ENCODE data around the gene THADA. TPM values are rescaled to one million over a fixed set of nuclear protein-coding genes. Genes with fewer than 3 reads are reported as not detected.

The THADA gene
- total RNA-seq, 1 donor from 2014 or later: 19.4 TPM

DNA sequence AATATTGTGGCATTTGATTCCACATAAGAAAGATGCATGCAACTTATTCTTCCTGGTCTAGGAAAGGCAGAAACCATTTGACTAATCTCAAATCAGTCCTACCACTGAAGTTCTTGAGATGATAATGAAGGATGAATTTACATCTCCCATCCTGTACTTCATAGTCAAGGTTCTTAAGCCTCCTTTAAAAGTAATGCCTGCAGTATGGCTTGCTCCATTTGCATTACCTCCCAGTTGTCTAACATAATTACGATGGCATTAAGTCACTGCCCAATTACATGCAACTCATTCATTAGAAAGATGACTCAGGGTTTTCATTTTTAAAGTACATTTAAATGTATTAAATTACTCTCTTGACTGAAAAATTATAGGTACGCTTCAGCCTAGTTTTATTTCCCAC, 32.2 kb downstream of the THADA start:
- TF ChIP-seq CTCF (IDR thresholded peaks at IDR 0.05; ENCODE audit: unreplicated experiment): no peak

DNA sequence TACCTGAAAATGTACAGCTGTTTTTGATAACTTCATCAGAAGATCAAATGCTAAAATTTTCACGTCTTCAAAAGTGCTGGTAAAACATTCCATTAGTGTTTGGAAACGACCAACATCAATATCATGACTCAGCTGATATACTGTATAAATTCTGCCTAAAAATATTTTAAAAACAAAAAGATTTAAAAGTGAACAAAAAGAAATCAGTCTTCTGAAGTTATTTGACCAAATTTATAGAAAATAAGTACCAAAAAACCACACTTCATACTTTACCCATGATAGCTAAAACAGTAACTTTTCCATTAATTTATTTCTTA, 35.6 kb downstream of the THADA start:
- Mint-ChIP-seq H3K36me3 (ENCODE audit: low read depth, unreplicated experiment) (peaks cover 4% of the 10 kb centered on the region), H3K4me1 (ENCODE audit: unreplicated experiment) (no peaks in the 10 kb centered on the region), H3K27ac (ENCODE audit: unreplicated experiment) (no peak overlapping the region), H3K9me3 (ENCODE audit: unreplicated experiment) (no peaks in the 10 kb centered on the region), H3K4me3 (ENCODE audit: unreplicated experiment) (no peak overlapping the region), H3K27me3 (ENCODE audit: unreplicated experiment) (no peaks in the 10 kb centered on the region)
- no peak for TF ChIP-seq CTCF (IDR thresholded peaks at IDR 0.05; ENCODE audit: unreplicated experiment)
- DNase-seq (ENCODE audit: low spot score): no peak

More for the DNA sequence above, 32.2 kb downstream of the THADA start:
- Mint-ChIP-seq H3K27me3 (ENCODE audit: unreplicated experiment) (no peaks in the 10 kb centered on the region), H3K9me3 (ENCODE audit: unreplicated experiment) (no peaks in the 10 kb centered on the region), H3K27ac (ENCODE audit: unreplicated experiment) (no peak overlapping the region), H3K4me3 (ENCODE audit: unreplicated experiment) (no peak overlapping the region), H3K36me3 (ENCODE audit: low read depth, unreplicated experiment) (peaks cover 4% of the 10 kb centered on the region), H3K4me1 (ENCODE audit: unreplicated experiment) (peaks cover 7% of the 10 kb centered on the region)
- DNase-seq (ENCODE audit: low spot score): no peak

- Mint-ChIP-seq H3K36me3 (ENCODE audit: low read depth, unreplicated experiment) (peaks cover 4% of the 10 kb centered on the region), H3K4me1 (ENCODE audit: unreplicated experiment) (no peaks in the 10 kb centered on the region), H3K27me3 (ENCODE audit: unreplicated experiment) (no peaks in the 10 kb centered on the region), H3K9me3 (ENCODE audit: unreplicated experiment) (no peaks in the 10 kb centered on the region), H3K4me3 (ENCODE audit: unreplicated experiment) (no peak overlapping the region), H3K27ac (ENCODE audit: unreplicated experiment) (no peak overlapping the region)
- no peak for TF ChIP-seq CTCF (IDR thresholded peaks at IDR 0.05; ENCODE audit: unreplicated experiment)
- no peak for DNase-seq (ENCODE audit: low spot score)
Measured at GRCh38 chr2:43559391-43560230, 36.2 kb downstream of the THADA start.

DNA sequence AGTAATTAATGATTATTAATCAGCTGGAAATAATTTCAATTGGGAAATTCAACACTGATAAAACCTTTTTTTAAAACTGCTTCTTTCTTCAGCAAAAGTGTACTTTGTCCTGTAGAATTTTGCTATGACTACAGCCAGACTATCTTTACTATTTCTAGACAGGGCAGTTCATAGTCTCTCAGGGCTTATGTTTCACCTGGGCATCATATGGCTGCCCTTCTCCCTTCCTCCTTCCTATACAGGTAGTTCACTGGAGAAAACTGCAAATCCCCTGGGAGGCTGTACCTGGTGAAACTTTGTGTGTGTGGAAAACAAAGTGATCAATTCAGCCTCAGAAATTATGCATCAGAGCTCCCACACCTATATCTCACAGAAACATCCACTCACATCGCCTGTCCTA, 38.6 kb downstream of the THADA start:
- Mint-ChIP-seq H3K36me3 (ENCODE audit: low read depth, unreplicated experiment) (peaks cover 4% of the 10 kb centered on the region), H3K9me3 (ENCODE audit: unreplicated experiment) (no peaks in the 10 kb centered on the region), H3K4me3 (ENCODE audit: unreplicated experiment) (no peak overlapping the region), H3K27me3 (ENCODE audit: unreplicated experiment) (no peaks in the 10 kb centered on the region), H3K4me1 (ENCODE audit: unreplicated experiment) (no peaks in the 10 kb centered on the region), H3K27ac (ENCODE audit: unreplicated experiment) (no peak overlapping the region)
- no peak for TF ChIP-seq CTCF (IDR thresholded peaks at IDR 0.05; ENCODE audit: unreplicated experiment)
- no peak for DNase-seq (ENCODE audit: low spot score)

- Mint-ChIP-seq H3K36me3 (ENCODE audit: low read depth, unreplicated experiment) (peaks cover 4% of the 10 kb centered on the region), H3K27me3 (ENCODE audit: unreplicated experiment) (no peaks in the 10 kb centered on the region), H3K27ac (ENCODE audit: unreplicated experiment) (no peak overlapping the region), H3K9me3 (ENCODE audit: unreplicated experiment) (no peaks in the 10 kb centered on the region), H3K4me3 (ENCODE audit: unreplicated experiment) (no peak overlapping the region), H3K4me1 (ENCODE audit: unreplicated experiment) (no peaks in the 10 kb centered on the region)
- no peak for DNase-seq (ENCODE audit: low spot score)
- no peak for TF ChIP-seq CTCF (IDR thresholded peaks at IDR 0.05; ENCODE audit: unreplicated experiment)
Measured at GRCh38 chr2:43556256-43556655, 39.6 kb downstream of the THADA start.
